ENCODE results near the gene BHLHA15. TPM values are rescaled to one million over a fixed set of nuclear protein-coding genes. Genes with fewer than 3 reads are reported as not detected.

The BHLHA15 gene
- total and polyA plus RNA-seq, 9 of the 15 experiments (the other 6 are each of a cell fraction or from before 2014, with no cell fraction given), result 0.22 to 2.0 (median 1.1) TPM; not detected in 4

GRCh38 chr7:98168181-98168903 is 42.9 kb upstream of the BHLHA15 start (continued):
- TF ChIP-seq, protein P1, sequence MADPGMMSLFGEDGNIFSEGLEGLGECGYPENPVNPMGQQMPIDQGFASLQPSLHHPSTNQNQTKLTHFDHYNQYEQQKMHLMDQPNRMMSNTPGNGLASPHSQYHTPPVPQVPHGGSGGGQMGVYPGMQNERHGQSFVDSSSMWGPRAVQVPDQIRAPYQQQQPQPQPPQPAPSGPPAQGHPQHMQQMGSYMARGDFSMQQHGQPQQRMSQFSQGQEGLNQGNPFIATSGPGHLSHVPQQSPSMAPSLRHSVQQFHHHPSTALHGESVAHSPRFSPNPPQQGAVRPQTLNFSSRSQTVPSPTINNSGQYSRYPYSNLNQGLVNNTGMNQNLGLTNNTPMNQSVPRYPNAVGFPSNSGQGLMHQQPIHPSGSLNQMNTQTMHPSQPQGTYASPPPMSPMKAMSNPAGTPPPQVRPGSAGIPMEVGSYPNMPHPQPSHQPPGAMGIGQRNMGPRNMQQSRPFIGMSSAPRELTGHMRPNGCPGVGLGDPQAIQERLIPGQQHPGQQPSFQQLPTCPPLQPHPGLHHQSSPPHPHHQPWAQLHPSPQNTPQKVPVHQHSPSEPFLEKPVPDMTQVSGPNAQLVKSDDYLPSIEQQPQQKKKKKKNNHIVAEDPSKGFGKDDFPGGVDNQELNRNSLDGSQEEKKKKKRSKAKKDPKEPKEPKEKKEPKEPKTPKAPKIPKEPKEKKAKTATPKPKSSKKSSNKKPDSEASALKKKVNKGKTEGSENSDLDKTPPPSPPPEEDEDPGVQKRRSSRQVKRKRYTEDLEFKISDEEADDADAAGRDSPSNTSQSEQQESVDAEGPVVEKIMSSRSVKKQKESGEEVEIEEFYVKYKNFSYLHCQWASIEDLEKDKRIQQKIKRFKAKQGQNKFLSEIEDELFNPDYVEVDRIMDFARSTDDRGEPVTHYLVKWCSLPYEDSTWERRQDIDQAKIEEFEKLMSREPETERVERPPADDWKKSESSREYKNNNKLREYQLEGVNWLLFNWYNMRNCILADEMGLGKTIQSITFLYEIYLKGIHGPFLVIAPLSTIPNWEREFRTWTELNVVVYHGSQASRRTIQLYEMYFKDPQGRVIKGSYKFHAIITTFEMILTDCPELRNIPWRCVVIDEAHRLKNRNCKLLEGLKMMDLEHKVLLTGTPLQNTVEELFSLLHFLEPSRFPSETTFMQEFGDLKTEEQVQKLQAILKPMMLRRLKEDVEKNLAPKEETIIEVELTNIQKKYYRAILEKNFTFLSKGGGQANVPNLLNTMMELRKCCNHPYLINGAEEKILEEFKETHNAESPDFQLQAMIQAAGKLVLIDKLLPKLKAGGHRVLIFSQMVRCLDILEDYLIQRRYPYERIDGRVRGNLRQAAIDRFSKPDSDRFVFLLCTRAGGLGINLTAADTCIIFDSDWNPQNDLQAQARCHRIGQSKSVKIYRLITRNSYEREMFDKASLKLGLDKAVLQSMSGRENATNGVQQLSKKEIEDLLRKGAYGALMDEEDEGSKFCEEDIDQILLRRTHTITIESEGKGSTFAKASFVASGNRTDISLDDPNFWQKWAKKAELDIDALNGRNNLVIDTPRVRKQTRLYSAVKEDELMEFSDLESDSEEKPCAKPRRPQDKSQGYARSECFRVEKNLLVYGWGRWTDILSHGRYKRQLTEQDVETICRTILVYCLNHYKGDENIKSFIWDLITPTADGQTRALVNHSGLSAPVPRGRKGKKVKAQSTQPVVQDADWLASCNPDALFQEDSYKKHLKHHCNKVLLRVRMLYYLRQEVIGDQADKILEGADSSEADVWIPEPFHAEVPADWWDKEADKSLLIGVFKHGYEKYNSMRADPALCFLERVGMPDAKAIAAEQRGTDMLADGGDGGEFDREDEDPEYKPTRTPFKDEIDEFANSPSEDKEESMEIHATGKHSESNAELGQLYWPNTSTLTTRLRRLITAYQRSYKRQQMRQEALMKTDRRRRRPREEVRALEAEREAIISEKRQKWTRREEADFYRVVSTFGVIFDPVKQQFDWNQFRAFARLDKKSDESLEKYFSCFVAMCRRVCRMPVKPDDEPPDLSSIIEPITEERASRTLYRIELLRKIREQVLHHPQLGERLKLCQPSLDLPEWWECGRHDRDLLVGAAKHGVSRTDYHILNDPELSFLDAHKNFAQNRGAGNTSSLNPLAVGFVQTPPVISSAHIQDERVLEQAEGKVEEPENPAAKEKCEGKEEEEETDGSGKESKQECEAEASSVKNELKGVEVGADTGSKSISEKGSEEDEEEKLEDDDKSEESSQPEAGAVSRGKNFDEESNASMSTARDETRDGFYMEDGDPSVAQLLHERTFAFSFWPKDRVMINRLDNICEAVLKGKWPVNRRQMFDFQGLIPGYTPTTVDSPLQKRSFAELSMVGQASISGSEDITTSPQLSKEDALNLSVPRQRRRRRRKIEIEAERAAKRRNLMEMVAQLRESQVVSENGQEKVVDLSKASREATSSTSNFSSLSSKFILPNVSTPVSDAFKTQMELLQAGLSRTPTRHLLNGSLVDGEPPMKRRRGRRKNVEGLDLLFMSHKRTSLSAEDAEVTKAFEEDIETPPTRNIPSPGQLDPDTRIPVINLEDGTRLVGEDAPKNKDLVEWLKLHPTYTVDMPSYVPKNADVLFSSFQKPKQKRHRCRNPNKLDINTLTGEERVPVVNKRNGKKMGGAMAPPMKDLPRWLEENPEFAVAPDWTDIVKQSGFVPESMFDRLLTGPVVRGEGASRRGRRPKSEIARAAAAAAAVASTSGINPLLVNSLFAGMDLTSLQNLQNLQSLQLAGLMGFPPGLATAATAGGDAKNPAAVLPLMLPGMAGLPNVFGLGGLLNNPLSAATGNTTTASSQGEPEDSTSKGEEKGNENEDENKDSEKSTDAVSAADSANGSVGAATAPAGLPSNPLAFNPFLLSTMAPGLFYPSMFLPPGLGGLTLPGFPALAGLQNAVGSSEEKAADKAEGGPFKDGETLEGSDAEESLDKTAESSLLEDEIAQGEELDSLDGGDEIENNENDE (IDR thresholded peaks at IDR 0.05; ENCODE audit: low read depth, low read length), result no peak
- TF ChIP-seq ARID3B (CRISPR knock-in tag; IDR thresholded peaks at IDR 0.05; ENCODE audit: borderline replicate concordance), result no peak
- no peak for TF ChIP-seq PHF8 (IDR thresholded peaks at IDR 0.05; ENCODE audit: borderline replicate concordance, low read length)
- no peak for TF ChIP-seq NELFE (IDR thresholded peaks at IDR 0.05; ENCODE audit: insufficient read depth, insufficient read length)
- no peak for TF ChIP-seq ID3 (CRISPR knock-in tag; IDR thresholded peaks at IDR 0.05)
- TF ChIP-seq ID3 (tag; IDR thresholded peaks at IDR 0.05), result no peak
- TF ChIP-seq ADNP (tag; IDR thresholded peaks at IDR 0.05), result no peak
- peak; percentile 91 for TF ChIP-seq ZEB2 (IDR thresholded peaks at IDR 0.05)
- TF ChIP-seq RB1 (IDR thresholded peaks at IDR 0.05; ENCODE audit: low read depth), result no peak
- no peak for TF ChIP-seq HDAC8 (tag; IDR thresholded peaks at IDR 0.05)
- TF ChIP-seq TRIM28 (IDR thresholded peaks at IDR 0.05), result no peak
- no peak for TF ChIP-seq PCBP1 (IDR thresholded peaks at IDR 0.05; ENCODE audit: low read depth, low read length, poor library complexity, severe bottlenecking)
- TF ChIP-seq SMC3 (conservative IDR thresholded peaks at IDR 0.05; ENCODE audit: insufficient read depth, low read depth, low read length), result peak; percentile 80
- no peak for TF ChIP-seq STAT5B (CRISPR knock-in tag; IDR thresholded peaks at IDR 0.05)

Measured in K562 (cell line).